ENCODE results near the gene RAB1A. TPM values are rescaled to one million over a fixed set of nuclear protein-coding genes. Genes with fewer than 3 reads are reported as not detected.
A peak's percentile ranks its signal among the peaks of the same experiment; 100 is the strongest.

RAB1A gene
- total and polyA plus RNA-seq, 12 donors = 53.8 to 235 (median 136) TPM

- no peaks in the 10 kb centered on the region for H3K9me3 ChIP-seq (replicated peaks in 1 of 3)
- TF ChIP-seq CTCF (IDR thresholded peaks at IDR 0.05) = no peak
- no peak for TF ChIP-seq POLR2A (IDR thresholded peaks at IDR 0.05)
- peaks cover 0 to 30% of the 10 kb centered on the region in 2 donors for H3K36me3 ChIP-seq (replicated peaks in 1 of 2)
- H3K27me3 ChIP-seq = no peaks in the 10 kb centered on the region
- WGBS, 4 donors = 33 to 46% (median 40%) methylated on average over 3 of the region's 3 CpGs
- H3K4me3 ChIP-seq = no peak overlapping the region
- intact Hi-C loops (cut with DNase I) = no loop called here
- H3K27ac ChIP-seq = peak overlapping the region in 3 of 5 donors; percentile 30 to 46 (median 37)
- peaks cover 19 to 56% of the 10 kb centered on the region in 2 donors for H3K4me1 ChIP-seq (replicated peaks in 1 of 2)
- DNase-seq = peak in 3 of 7 donors; percentile 31 to 51 (median 40)
Observed at GRCh38 chr2:65101071-65101470, 28.8 kb downstream of the RAB1A start.

DNA sequence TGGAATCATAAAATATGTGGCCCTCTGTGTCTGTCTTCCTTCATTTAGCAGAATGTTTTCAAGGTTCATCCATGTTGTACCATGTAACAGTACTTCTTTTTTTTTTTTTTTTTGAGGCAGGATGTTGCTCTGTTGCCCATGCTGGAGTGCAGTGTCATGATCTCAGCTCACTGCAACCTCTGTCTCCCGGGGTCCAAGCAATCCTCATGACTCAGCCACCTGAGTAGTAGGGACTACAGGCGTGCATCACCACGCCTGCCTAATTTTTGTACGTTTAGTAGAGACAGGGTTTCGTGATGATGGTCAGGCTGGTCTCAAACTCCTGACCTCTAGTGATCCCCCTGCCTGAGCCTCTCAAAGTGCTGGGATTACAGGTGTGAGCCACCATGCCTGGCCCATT, 31.2 kb downstream of the RAB1A start:
- 86 to 94% (median 89%) methylated on average over 3 to 5 of the region's 5 CpGs for WGBS, 4 donors
- H3K4me3 ChIP-seq = no peak overlapping the region
- peaks cover 19 to 56% of the 10 kb centered on the region in 2 donors for H3K4me1 ChIP-seq (replicated peaks in 1 of 2)
- DNase-seq = no peak
- H3K9me3 ChIP-seq (replicated peaks in 1 of 3) = no peaks in the 10 kb centered on the region
- TF ChIP-seq POLR2A (IDR thresholded peaks at IDR 0.05) (no peak), CTCF (IDR thresholded peaks at IDR 0.05) (no peak)
- H3K27ac ChIP-seq = no peak overlapping the region
- H3K36me3 ChIP-seq (replicated peaks in 1 of 2) = peaks cover 0 to 42% of the 10 kb centered on the region in 2 donors
- intact Hi-C loops (cut with DNase I) = no loop called here
- no peaks in the 10 kb centered on the region for H3K27me3 ChIP-seq

DNA sequence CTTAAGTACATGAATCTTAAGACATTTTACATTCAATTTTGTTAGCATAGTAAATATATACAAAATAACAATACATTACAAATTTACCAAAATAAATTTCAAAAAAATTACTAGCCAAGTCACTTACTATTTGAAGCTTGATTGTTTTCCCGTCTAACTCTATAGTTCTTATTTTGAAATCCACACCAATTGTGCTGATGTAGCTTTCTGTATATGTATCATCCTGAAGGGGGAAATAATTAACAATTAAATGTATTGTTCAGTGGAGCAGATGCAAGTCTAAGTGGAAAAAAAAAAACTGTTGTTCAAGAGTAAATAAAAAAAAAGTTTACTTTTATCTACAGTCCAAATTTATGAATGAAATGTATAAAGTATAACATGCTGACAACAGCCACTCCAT, 32.1 kb downstream of the RAB1A start:
- Histone ChIP-seq H3K9me3 (replicated peaks in 1 of 3) (no peaks in the 10 kb centered on the region), H3K27ac (no peak overlapping the region), H3K4me1 (replicated peaks in 1 of 2) (peaks cover 17 to 47% of the 10 kb centered on the region in 2 donors), H3K36me3 (replicated peaks in 1 of 2) (peaks cover 0 to 46% of the 10 kb centered on the region in 2 donors), H3K4me3 (no peak overlapping the region), H3K27me3 (no peaks in the 10 kb centered on the region)
- TF ChIP-seq POLR2A (IDR thresholded peaks at IDR 0.05) = no peak
- no peak for TF ChIP-seq CTCF (IDR thresholded peaks at IDR 0.05)
- 50 to 62% (median 57%) methylated on average over 1 of the region's 1 CpG for WGBS, 4 donors
- intact Hi-C loops (cut with DNase I) = no loop called here
- no peak for DNase-seq

DNA sequence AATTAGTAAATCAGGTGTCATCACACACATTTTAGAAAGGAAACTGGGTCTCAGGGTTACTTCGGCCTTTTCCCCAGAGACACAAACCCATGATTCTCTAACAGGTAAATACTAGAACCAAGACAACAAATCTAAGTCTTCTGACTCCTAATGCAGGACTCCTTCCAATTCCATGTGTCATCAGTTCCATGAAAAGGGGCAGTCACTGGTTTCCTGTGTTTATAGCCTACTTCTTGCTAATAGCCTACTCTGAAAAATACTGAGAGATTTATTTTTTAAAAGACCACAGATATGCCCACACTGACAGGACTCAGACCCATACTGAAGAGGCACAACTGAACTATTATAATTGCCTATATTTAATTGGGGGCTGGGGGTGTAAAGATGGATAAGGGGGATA, 33.0 kb downstream of the RAB1A start:
- peaks cover 0 to 52% of the 10 kb centered on the region in 2 donors for H3K36me3 ChIP-seq (replicated peaks in 1 of 2)
- TF ChIP-seq CTCF (IDR thresholded peaks at IDR 0.05) = no peak
- TF ChIP-seq POLR2A (IDR thresholded peaks at IDR 0.05) = no peak
- 71 to 100% (median 85%) methylated on average over 1 of the region's 1 CpG for WGBS, 4 donors

More for the DNA sequence above, 33.0 kb downstream of the RAB1A start:
- Histone ChIP-seq H3K4me1 (replicated peaks in 1 of 2) (peaks cover 8 to 39% of the 10 kb centered on the region in 2 donors), H3K9me3 (replicated peaks in 1 of 3) (no peaks in the 10 kb centered on the region), H3K27me3 (no peaks in the 10 kb centered on the region), H3K4me3 (no peak overlapping the region), H3K27ac (peak overlapping the region in 2 of 5 donors; percentile 2 to 47)
- intact Hi-C loops (cut with DNase I) = no loop called here
- no peak for DNase-seq
